Ectodermal cell (in vitro differentiated cells): ENCODE data around the gene SLC2A9. TPM values are rescaled to one million over a fixed set of nuclear protein-coding genes. Genes with fewer than 3 reads are reported as not detected.

Experiments used
- H3K27ac ChIP-seq: 2 replicates; pipeline ENCODE4 v1.7.0; 2013; ENCODE audit warnings: mild to moderate bottlenecking, low read depth, low read length; ENCODE audit not compliant: insufficient read depth, poor library complexity, severe bottlenecking
- H3K27me3 ChIP-seq: 2 replicates; pipeline ENCODE4 v1.7.0; 2013; ENCODE audit warnings: mild to moderate bottlenecking, low read length; ENCODE audit not compliant: insufficient read depth, control insufficient read depth, poor library complexity, severe bottlenecking
- H3K36me3 ChIP-seq: one replicate; pipeline ENCODE4 v1.7.0; 2013; ENCODE audit warnings: low read length; ENCODE audit not compliant: control insufficient read depth, insufficient read depth
- H3K4me1 ChIP-seq: one replicate; pipeline ENCODE4 v1.7.0; 2013; ENCODE audit warnings: low read length; ENCODE audit not compliant: control insufficient read depth, insufficient read depth
- H3K4me3 ChIP-seq: 2 replicates; pipeline ENCODE4 v1.7.0; 2013; ENCODE audit warnings: low read depth, low read length, control low read depth; ENCODE audit not compliant: insufficient read depth
- H3K9me3 ChIP-seq: 2 replicates; pipeline ENCODE4 v1.7.0; 2013; ENCODE audit warnings: mild to moderate bottlenecking, low read length, moderate library complexity; ENCODE audit not compliant: control insufficient read depth
- WGBS, 2 experiments: methylation state at CpG; one replicate each; pipeline ENCODE4 v1.1.7; 2013; ENCODE audit warnings: missing lambda C conversion rate in 2 of 2; 5-methylcytosine and 5-hydroxymethylcytosine counted together
- polyA plus RNA-seq, 4 experiments: library from polyadenylated mRNA; stranded (reverse); fragments of 50-300 nt; gene quantifications; one replicate each; pipeline ENCODE4 v1.2.3, GENCODE V29; 2013

The SLC2A9 gene
- 0.83 TPM for polyA plus RNA-seq (2013, experiment 1 of 4)
- not detected for polyA plus RNA-seq (2013, experiment 2 of 4)
- polyA plus RNA-seq (2013, experiment 3 of 4) = 0.75 TPM
- 0.32 TPM for polyA plus RNA-seq (2013, experiment 4 of 4)

- 88 to 89% methylated on average over 17 of the region's 17 CpGs for WGBS, 2 experiments
- Histone ChIP-seq H3K27ac (no peak within 1 kb of the TSS), H3K4me1 (no peaks in the 10 kb centered on the region), H3K4me3 (no peak within 1 kb of the TSS), H3K9me3 (no peaks in the 10 kb centered on the region), H3K27me3 (peaks cover 10% of the 10 kb centered on the region), H3K36me3 (no peaks in the 10 kb centered on the region)
Measured at GRCh38 chr4:10020871-10021652, at the start of gene SLC2A9. Gene SLC2A9 (minus strand): TSS chr4:10021497. CDS start chr4:10021429, 68 bp downstream.

- Histone ChIP-seq H3K27me3 (no peaks in the 10 kb centered on the region), H3K27ac (no peak overlapping the region), H3K36me3 (peaks cover 2% of the 10 kb centered on the region), H3K4me1 (peaks cover 12% of the 10 kb centered on the region), H3K4me3 (no peak overlapping the region), H3K9me3 (no peaks in the 10 kb centered on the region)
- WGBS, 2 experiments = 90 to 92% methylated on average over 12 of the region's 12 CpGs
Measured at GRCh38 chr4:10069075-10069642, 47.9 kb upstream of the SLC2A9 start.

GRCh38 chr4:10066670-10067651 is 45.7 kb upstream of the SLC2A9 start:
- peaks cover 19% of the 10 kb centered on the region for H3K4me1 ChIP-seq
- H3K27me3 ChIP-seq = no peaks in the 10 kb centered on the region
- H3K9me3 ChIP-seq = no peaks in the 10 kb centered on the region
- H3K27ac ChIP-seq = no peak overlapping the region
- H3K36me3 ChIP-seq = no peaks in the 10 kb centered on the region
- H3K4me3 ChIP-seq = no peak overlapping the region
- WGBS, 2 experiments = 88 to 94% methylated on average over 15 of the region's 15 CpGs

- Histone ChIP-seq H3K9me3 (no peaks in the 10 kb centered on the region), H3K4me1 (peaks cover 19% of the 10 kb centered on the region), H3K27ac (no peak overlapping the region), H3K27me3 (no peaks in the 10 kb centered on the region), H3K36me3 (no peaks in the 10 kb centered on the region), H3K4me3 (no peak overlapping the region)
- WGBS, 2 experiments = 94 to 98% methylated on average over 1 to 2 of the region's 2 CpGs
Measured at GRCh38 chr4:10066206-10066605, 44.9 kb upstream of the SLC2A9 start.

GRCh38 chr4:10063544-10064300 is 42.4 kb upstream of the SLC2A9 start:
- H3K27me3 ChIP-seq = no peaks in the 10 kb centered on the region
- H3K27ac ChIP-seq = peak overlapping the region; percentile 22
- H3K4me1 ChIP-seq = peaks cover 19% of the 10 kb centered on the region
- 32% methylated on average over 9 of the region's 9 CpGs for WGBS, 2 experiments
- no peak overlapping the region for H3K4me3 ChIP-seq
- no peaks in the 10 kb centered on the region for H3K9me3 ChIP-seq
- no peaks in the 10 kb centered on the region for H3K36me3 ChIP-seq

- 92 to 96% methylated on average over 3 of the region's 3 CpGs for WGBS, 2 experiments
- Histone ChIP-seq H3K27me3 (no peaks in the 10 kb centered on the region), H3K9me3 (no peaks in the 10 kb centered on the region), H3K27ac (no peak overlapping the region), H3K36me3 (no peaks in the 10 kb centered on the region), H3K4me3 (no peak overlapping the region), H3K4me1 (peaks cover 16% of the 10 kb centered on the region)
Measured at GRCh38 chr4:10061650-10062415, 40.5 kb upstream of the SLC2A9 start.

GRCh38 chr4:10058371-10058770 is 37.1 kb upstream of the SLC2A9 start:
- Histone ChIP-seq H3K4me3 (no peak overlapping the region), H3K27ac (no peak overlapping the region), H3K27me3 (no peaks in the 10 kb centered on the region), H3K9me3 (no peaks in the 10 kb centered on the region), H3K4me1 (peaks cover under 1% of the 10 kb centered on the region), H3K36me3 (no peaks in the 10 kb centered on the region)
- 93 to 97% methylated on average over 7 of the region's 7 CpGs for WGBS, 2 experiments

GRCh38 chr4:10057023-10057395 is 35.7 kb upstream of the SLC2A9 start:
- 87 to 93% methylated on average over 4 of the region's 4 CpGs for WGBS, 2 experiments
- Histone ChIP-seq H3K27me3 (no peaks in the 10 kb centered on the region), H3K27ac (no peak overlapping the region), H3K9me3 (no peaks in the 10 kb centered on the region), H3K4me1 (no peaks in the 10 kb centered on the region), H3K36me3 (no peaks in the 10 kb centered on the region), H3K4me3 (no peak overlapping the region)
